HG02943 (cell line): Measurements from ENCODE around the gene VGF.
"Not testable (repeated sequence)": the region's sequence is repeated elsewhere in the genome, so short reads cannot be mapped to it uniquely, and the experiment has no call there.

Source experiments
- ATAC-seq: cut with Tn5 transposase; IDR thresholded peaks from one replicate; pipeline ENCODE4 v1.9.1; 2021; ENCODE audit warnings: mild to moderate bottlenecking, low read depth, moderate library complexity; ENCODE audit not compliant: unreplicated experiment

VGF gene

GRCh38 chr7:101165075-101165957 is at the start of gene VGF:
Gene VGF (minus strand): TSS chr7:101165569. CDS start chr7:101164843, 726 bp downstream.
- peak; percentile 65 for ATAC-seq

DNA sequence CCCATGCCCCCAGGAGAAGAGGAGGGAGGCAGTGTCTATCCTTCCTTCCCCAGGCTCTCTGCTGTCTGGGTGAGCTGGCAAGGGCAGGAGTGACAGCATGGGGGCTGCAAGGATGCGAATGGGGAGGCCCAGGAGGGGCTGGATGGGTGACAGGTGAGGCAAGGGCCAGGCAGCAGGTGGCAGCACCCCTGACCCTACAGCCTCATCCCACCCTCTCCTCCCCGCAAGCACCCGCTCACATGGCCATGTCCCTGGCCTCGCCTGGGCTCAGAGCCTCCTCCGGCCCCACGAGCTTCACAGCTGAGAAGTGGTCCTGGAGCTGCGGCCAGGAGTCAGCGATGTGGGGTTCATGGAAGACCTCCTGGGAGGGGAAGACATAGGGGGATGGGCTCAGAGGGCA is 46.6 kb upstream of the VGF start:
- no peak for ATAC-seq

- no peak for ATAC-seq
Observed at GRCh38 chr7:101211501-101211900, 46.1 kb upstream of the VGF start.

DNA sequence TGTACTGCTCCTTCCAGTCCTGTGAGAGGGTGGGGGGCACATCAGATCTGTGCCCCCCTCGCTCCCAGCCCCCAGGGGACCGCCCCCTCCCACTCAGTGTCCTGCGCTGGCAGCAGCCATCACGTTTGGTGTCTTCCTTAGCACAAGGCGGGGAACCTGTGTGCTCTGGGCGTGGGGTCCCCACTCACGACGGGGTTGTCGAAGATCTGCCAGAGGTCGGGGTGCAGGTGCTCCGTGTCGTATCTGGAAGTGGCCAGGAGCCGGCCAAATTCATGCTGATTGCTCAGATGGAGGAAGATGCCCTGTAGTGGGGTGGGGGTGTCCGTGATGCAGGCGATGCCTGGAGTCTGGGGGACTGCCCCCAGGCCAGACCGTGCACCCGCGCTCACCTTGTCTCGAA is 44.8 kb upstream of the VGF start:
- no peak for ATAC-seq

- no peak for ATAC-seq
Observed at GRCh38 chr7:101208794-101209193, 43.4 kb upstream of the VGF start.

DNA sequence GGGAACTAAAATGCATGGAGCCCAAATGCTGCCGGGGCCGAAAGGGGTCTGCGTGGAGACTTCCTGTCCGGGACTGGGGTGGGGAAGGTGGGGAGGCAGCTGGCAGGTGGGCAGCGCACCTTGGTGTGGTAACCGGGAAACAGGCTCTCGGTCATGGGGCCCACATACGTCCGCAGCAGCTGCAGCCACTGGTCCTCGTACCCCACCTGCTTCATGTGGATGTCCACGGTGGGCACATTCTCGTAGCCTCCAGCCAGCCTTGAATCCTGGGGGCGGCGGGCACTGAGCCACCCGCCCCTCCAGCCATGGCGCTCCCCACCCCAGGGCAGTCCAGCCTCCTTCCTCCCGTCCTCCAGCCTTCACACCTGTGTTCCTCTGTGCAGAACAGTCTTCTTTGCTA is 42.1 kb upstream of the VGF start:
- no peak for ATAC-seq

GRCh38 chr7:101206665-101207042 is 41.3 kb upstream of the VGF start:
- no peak for ATAC-seq

- no peak for ATAC-seq
Observed at GRCh38 chr7:101205901-101206664, 40.7 kb upstream of the VGF start.

GRCh38 chr7:101203740-101204738 is 38.7 kb upstream of the VGF start:
- not testable (repeated sequence) for ATAC-seq

DNA sequence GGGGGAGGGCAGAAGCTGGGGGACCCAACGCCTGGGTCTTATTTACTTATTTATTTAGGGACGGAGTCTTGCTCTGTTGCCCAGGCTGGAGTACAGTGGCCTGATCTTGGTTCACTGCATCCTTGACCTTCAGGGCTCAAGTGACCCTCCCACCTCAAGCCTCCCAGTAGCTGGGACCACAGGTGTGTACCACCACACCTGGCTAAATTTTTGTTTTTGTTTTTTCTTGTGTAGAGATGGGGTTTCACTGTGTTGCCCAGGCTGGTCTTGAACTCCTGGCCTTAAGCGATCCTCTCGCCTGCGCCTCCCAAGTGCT is 37.2 kb upstream of the VGF start:
- ATAC-seq = no peak

DNA sequence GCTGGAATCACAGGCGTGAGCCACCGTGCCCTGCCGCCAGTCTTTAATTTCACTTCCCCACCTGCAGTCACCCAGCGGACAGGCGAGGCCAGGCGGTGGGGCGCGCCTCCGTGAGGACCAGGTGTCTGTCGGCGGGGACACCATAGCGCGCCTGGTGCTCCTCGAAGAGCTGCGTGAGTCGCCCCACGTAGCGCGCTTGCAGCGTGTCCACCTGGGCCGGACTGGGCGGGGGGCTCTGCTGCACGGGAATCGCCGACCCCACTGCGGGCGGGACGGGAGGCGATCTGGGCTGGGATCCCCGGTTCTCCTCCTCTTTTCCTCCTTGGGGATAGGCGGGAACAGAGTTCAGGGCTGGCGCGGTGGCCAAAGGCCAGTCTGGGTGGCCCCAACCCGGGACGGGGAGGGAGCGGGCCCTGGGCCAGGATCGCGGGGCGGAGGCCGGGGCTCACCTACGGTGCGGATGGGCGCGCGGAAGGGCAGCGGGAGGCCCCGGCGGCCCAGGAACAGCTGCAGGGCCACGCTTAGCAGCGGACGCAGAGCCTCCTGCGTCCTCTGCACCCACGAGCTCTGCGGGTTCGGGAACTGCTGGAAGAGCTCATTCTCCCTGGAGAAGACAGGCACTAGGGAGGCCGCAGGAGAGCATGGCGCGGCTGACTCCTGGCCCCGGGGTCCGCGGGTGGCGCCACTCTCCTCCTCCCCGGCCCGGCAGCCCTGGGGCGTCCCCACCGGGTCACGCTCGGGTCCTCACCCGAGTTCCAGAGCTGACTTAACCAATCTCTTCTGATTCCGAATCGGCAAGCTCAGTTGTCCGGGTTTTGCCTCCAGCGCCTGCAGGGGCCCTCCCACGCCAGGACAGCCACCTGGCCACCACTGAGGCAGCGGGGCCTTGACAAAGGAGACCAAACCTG is 36.6 kb upstream of the VGF start:
- no peak for ATAC-seq

GRCh38 chr7:101200862-101201599 is 35.7 kb upstream of the VGF start, which contains the start of gene MOGAT3:
Gene MOGAT3 (minus strand): TSS chr7:101201036. CDS start chr7:101200854, 182 bp downstream.
- no peak for ATAC-seq

- no peak for ATAC-seq
Observed at GRCh38 chr7:101200504-101200861, 35.1 kb upstream of the VGF start.

DNA sequence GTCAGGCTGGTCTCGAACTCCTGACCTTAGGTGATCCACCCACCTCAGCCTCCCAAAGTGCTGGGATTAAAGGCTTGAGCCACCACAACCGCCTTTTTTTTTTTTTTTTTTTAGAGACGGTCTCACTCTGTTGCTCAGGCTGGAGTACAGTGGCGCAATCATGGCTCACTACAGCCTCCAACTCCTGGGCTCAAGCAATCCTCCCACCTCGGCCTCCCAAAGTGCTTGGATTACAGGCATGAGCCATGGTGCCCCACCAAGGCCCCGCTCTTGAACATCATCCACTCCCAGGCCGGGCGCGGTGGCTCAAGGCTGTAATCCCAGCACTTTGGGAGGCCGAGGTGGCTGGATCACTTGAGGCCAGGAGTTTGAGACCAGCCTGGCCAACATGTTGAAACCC is 34.2 kb upstream of the VGF start:
- not testable (repeated sequence) for ATAC-seq

- ATAC-seq = no peak
Observed at GRCh38 chr7:101198476-101198875, 33.1 kb upstream of the VGF start.

DNA sequence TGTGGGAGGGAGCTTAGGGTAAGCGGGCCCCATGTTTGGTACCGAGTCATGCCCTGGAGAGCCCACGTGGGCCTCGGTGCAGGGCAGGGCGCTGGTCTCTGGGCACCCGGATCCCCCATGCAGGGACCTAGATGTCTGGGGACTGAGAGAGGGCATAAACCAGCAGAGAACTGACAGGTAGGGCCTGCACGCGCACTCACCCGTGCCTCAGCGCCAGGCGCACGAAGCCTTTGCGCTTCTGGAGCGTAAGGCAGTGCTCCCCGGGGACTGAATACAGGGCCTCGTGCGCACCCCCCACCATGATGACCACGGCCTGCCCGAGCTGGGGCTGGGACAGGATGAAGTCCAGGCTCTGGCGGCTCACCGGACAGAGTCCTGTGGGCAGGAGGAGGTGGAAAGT is 32.6 kb upstream of the VGF start:
- no peak for ATAC-seq

- no peak for ATAC-seq
Observed at GRCh38 chr7:101195884-101196283, 30.5 kb upstream of the VGF start.

DNA sequence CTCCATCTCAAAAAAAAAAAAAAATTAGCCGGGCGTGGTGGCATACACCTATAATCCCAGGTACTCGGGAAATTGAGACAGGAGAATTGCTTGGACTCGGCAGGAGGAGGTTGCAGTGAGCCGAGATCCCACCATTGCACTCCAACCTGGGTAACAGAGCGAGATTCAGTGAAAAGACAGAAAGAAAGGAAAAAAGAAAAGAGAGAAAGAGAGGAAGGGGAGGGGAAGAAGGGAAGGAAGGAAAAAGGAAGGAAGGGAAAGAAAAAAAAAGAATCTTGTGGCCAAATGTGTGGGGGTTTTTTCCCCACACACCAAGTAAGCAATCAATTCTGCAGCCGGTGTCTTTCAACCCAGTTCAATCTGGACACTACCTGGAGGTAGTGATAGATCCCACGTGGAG is 23.7 kb upstream of the VGF start:
- ATAC-seq = no peak

- no peak for ATAC-seq
Observed at GRCh38 chr7:101186844-101187428, 21.6 kb upstream of the VGF start.
